ENCODE measurements around the gene SF3B3.

DNA sequence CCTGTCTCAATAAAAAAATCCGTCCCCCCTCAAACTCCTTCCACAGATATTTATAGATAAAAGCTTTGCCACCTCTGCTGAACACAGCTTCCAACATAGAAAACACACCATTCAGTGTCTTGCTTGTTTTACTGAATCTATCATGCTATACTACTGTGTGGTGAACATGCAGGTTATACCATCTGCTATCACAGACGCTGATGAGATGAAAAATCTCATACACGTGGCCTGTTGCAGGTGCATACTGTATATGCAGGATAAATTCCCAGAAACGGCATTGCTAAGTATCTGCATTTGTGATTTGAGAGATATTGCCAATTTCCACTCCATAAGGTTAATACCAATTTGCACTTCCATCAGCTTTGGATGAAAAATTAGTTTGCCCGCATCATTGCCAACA lies 92.3 kb downstream of the SF3B3 start:
- TF ChIP-seq, protein P1, sequence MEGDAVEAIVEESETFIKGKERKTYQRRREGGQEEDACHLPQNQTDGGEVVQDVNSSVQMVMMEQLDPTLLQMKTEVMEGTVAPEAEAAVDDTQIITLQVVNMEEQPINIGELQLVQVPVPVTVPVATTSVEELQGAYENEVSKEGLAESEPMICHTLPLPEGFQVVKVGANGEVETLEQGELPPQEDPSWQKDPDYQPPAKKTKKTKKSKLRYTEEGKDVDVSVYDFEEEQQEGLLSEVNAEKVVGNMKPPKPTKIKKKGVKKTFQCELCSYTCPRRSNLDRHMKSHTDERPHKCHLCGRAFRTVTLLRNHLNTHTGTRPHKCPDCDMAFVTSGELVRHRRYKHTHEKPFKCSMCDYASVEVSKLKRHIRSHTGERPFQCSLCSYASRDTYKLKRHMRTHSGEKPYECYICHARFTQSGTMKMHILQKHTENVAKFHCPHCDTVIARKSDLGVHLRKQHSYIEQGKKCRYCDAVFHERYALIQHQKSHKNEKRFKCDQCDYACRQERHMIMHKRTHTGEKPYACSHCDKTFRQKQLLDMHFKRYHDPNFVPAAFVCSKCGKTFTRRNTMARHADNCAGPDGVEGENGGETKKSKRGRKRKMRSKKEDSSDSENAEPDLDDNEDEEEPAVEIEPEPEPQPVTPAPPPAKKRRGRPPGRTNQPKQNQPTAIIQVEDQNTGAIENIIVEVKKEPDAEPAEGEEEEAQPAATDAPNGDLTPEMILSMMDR (conservative IDR thresholded peaks at IDR 0.05 in 1 of 2, IDR thresholded peaks at IDR 0.05 in 1 of 2; ENCODE audit: low read depth in 1 of 2, low read length in 2 of 2): no peak
- no peak for TF ChIP-seq EZH2 (IDR thresholded peaks at IDR 0.05; ENCODE audit: low read length, missing control alignments)
